Measurements from ENCODE around the gene OSBPL2.

OSBPL2 gene

GRCh38 chr20:62287759-62288534, 49.6 kb downstream of the OSBPL2 start:
- no peak for DNase-seq

GRCh38 chr20:62288535-62289105, 50.3 kb downstream of the OSBPL2 start:
- DNase-seq, result no peak

GRCh38 chr20:62289131-62289530, 50.8 kb downstream of the OSBPL2 start:
- no peak for DNase-seq

- no peak for DNase-seq
These were observed 51.6 kb downstream of the OSBPL2 start for GRCh38 chr20:62289898-62290297.

- DNase-seq, result no peak
These were observed 53.1 kb downstream of the OSBPL2 start for GRCh38 chr20:62291251-62292066.

DNA sequence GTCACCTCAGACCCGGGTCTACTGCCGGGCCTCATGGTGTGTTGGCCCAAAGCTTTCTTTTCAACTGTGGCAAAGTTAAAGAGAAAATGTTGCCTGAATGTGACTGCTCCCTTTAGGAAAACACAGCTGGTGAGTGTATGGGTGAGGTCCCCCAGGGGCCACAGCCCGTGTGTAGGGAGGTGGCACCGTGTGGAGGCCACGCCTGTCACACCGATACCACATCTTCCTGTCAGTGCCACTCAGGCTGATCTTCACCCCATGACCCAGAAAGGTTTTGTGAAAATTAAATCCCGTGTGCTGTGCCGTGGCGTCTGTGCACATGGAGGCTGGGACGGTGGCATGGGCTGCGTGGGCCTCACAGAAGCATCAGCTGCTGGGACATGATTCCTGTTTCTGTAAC, 53.8 kb downstream of the OSBPL2 start:
- DNase-seq, result no peak

DNA sequence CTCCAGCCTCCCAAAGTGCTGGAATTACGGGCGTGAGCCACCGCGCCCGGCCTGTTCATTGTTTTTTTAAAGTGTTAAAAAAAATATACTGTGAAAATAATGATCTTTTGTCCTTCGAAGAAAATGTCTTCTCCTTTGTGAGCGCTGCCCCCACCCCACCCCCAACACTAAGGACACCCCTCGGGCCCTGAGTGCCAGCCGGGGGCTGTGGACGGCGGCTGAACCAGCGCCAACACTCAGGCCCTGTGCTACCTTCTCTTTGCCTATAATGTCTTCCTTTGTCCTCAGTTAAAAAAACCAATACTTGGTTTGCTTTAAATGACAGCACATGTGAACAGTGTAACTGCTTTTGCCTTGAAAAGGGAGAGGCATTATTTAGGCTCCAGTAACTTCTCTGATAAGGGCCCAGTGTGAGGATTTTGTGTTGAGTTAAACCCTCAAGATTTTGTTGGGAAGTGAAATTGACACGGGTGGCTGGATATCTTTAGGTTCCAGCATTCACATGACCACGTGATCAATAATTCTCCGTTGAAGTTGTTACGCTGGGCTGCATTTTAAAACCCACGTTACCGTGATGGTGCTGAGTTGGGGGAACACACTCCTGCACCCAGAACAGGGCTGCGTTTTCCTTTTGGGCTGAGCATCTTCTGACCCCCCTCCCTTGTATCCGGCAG, 54.9 kb downstream of the OSBPL2 start:
- no peak for DNase-seq

DNA sequence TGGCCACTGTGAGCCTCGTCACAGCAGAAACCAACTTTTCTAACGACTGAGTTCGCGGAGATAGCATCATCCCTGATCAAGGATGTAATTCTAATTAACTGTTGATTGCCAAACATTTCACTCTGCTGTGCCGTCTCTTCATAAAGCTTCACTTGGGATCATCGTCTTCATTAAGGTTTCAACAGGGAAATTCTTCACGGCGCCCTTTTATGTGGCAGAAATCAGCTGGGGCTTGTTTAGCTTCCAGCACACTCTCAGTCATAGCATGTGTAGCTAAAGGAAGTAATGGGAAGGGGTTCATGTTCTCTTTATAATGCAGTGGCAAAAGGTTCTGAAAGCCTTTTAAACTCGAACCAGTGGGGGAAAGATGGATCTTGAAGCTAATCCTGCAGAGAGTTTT, 55.6 kb downstream of the OSBPL2 start:
- no peak for DNase-seq

DNA sequence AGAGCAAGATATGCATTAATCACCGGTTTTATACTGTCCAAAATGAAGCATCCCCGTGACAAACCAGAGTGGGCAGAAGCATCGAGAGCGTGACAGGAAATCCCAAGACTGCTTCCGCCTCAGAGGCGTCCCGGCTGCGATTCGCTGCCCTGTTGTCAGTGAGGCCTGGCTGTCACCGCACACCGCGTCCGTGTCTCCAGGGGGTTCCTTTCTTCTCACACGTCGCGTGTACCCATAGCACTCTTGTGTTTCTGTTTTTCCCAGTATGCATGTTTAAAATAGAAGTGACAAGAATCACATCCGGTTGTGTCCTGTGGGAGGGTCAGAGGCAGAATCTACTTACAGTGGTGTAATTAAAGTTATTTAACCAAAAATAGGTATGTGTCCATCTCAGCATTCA, 56.2 kb downstream of the OSBPL2 start:
- DNase-seq, result no peak

DNA sequence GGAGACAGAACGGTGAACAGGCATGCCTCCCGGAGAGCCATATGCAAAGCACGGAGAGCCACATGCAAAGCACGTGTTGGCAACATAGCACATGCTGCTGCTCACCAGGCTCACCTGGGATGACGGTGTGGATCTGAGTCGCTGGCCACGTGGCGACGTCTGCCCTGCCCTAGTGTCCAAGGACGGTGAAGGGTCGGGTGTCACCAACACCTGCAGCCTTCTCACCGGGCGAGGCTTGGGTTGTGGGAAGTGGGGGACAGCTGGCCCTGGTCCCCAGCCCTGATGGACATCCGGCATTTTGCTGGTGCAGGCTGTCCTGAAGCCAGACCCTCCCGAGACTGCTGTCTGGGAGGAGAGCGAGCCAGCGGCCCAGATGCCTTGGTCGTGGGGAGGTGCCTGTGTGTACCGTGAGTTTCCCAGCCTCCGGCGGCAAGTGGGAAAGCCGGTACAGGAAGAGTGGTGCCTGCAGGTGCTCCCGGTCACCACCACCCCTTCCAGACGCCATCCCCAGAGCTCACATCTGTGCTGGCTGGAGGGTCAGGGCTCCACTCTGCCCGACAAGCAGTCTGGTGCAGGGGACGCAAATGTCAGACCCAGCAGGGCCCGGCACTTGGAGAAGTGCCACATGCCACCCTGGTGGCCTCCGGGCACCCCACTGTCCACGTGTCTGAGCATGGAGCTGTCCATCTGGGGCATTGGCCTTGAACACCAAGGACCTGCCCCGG, 58.6 kb downstream of the OSBPL2 start:
- no peak for DNase-seq

- DNase-seq, result no peak
These were observed 59.3 kb downstream of the OSBPL2 start for GRCh38 chr20:62297449-62298227.

DNA sequence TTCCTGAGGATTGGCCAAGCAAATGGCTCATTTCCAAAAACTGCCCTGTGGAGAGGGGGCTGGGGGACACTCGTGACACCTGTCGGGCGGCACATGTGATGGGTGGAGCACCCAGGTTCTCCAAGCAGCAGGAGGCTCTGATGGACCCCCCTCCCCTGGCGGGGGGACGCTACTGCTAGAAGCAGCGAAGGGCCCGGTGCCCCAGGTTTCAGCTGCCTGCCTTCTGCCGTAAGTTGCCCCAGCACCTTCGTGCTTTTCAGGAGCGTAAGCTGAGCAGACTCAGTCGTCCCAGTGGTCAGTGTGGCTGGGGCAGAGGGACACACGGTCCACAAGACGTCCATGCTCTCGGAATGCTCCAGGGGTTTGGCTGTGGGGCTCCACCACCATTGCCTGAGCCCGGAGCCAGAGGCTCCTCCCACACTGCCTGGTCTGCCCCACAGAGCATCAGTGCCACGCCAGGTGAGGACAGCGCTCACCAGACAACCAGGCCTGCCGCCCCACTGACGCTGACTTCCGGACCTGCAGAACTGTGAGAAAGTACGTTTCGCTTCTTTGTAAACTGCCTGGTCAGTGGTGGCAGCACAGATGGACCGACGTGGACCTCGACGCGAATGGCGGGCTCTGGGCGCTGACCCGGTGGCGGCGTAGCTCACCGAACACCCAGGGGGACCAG, 60.4 kb downstream of the OSBPL2 start:
- DNase-seq, result no peak

DNA sequence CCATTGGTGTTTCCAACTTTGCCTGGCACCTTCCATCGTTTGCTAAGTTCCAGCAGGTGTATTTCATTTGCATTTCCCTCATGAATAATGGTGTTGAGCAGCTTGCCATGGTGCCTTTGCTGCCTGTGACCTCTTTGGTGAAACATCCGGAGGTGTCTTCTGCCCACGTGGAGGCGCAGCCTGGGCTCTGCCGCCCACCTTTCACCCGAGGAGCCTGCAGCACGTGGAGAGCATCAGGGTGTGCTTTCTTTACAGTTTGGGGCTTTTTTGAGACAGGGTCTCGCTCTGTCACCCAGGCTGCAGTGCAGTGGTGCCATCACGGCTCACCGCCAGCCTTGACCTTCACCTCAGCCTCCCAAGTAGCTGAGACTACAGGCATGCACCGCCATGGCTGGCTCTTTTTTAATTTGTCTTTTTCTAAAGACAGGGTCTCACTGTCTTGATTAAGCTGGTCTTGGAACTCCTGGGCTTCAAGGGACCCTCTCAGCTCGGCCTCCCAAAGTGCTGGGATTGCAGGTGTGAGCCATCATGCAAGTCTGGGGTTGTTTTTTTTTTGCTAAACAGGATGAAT, 61.4 kb downstream of the OSBPL2 start:
- DNase-seq, result no peak

DNA sequence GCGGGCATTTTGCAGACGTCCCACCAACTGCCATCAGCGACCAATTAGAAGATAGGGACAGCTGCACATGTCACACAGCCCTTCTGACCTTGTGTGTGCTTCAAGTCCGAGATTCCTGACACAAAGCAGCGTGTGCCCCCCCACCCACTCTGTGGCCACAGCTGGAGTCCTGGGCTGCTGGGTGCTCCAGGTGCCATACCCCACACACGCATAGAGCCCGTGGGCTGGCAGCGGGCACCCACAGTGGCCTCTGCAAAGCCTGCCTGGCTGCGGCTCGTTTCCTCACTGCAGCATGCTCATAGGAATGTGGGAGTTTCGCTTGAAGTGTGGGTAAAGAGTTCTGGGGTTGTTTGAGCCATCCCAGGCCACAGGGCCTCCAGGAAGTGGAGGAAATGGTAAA, 62.0 kb downstream of the OSBPL2 start:
- DNase-seq, result no peak

- DNase-seq, result no peak
These were observed 62.9 kb downstream of the OSBPL2 start for GRCh38 chr20:62301111-62301668.

GRCh38 chr20:62301773-62302340, 63.5 kb downstream of the OSBPL2 start:
- DNase-seq, result peak; percentile 82

GRCh38 chr20:62302341-62303061, 64.2 kb downstream of the OSBPL2 start, which contains the start of gene ADRM1:
Gene ADRM1, plus strand, starts transcription at chr20:62302997. Its CDS starts 572 bp downstream, at chr20:62303569.
- peak; percentile 89 for DNase-seq

DNA sequence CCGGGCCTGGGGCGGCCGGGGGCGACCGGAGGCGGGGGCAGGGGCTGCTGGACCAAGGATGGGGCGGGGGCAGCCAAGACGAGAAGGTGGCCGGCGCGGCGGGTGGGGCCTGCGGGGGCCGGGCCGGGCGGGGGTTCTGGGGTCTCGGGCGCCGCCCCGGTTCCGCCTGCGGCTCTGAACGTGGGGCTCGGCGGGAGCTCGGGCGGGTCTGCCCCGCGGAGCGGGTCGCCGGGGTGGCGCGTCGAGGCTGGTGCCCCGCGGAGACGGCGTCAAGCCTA, 64.7 kb downstream of the OSBPL2 start:
- DNase-seq, result no peak
